ENCODE data around the gene EFS.

DNA sequence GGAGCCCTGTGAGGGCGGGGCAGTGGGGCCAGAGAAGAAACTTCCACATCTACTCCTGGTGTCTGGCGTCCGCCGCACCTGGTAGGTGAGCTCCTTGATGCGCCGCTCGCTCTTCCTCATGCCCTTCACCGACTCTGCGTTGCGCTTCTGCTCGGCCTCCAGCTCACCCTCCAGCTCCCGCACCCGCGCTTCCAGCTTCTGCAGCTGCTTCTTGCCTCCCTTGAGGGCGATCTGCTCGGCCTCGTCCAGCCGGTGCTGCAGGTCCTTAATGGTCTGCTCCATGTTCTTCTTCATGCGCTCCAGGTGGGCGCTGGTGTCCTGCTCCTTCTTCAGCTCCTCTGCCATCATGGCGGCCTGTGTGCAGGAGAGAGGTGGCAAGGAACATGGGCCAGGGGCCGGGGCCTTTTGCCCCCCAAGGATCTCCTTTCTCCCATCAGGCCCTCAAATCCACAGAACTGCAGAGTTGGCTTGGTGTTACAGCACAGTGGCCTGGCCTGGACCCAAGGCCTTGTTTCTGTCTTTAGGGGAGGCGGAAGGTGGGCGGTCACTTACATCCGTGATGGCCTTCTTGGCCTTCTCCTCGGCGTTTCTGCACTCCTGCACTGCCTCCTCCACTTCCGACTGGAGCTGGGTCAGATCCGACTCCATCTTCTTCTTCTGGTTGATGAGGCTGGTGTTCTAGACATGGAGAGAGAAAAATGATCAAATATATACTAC is 19.6 kb upstream of the EFS start:
- TF ChIP-seq CTCF (IDR thresholded peaks at IDR 0.05) (no peak), POLR2AphosphoS5 (IDR thresholded peaks at IDR 0.05) (no peak), POLR2A (IDR thresholded peaks at IDR 0.05) (no peak)

Measured in gastroesophageal sphincter (tissue), 3 donors.